Loucy (cell line): ENCODE measurements around the gene FGFR3.

Experiments used
- EZH2phosphoT487 ChIP-seq: fragments of 200-600 bp; IDR thresholded peaks from 2 replicates; pipeline ENCODE4 v1.6.1; 2018; ENCODE audit warnings: antibody characterized with exemption, mild to moderate bottlenecking, moderate library complexity, borderline replicate concordance
- TF ChIP-seq, protein P1 (sequence below): fragments of 200-600 bp; sonication (generic); conservative IDR thresholded peaks from 2 replicates; pipeline ENCODE4 v1.5.1; 2014; ENCODE audit warnings: mild to moderate bottlenecking, antibody characterized with exemption, low read length

DNA sequence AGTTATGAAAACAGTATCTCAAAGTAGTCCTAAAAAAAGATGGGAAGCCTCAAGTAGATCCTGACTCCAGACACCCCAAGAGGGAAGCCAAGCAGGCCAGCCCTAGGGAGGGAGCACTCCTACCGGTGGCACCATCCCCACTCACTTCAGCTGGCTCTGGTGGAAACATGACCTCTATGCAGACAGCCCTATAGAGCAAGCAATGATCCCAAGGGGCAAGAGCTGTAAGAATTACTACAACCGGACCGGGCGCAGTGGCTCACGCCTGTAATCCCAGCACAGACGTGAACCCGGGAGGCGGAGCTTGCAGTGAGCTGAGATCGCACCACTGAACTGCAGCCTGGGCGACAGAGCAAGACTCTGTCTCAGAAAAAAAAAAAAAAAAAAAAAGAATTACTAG lies 57.2 kb downstream of the FGFR3 start:
- TF ChIP-seq EZH2phosphoT487, result no peak
- TF ChIP-seq, protein P1, sequence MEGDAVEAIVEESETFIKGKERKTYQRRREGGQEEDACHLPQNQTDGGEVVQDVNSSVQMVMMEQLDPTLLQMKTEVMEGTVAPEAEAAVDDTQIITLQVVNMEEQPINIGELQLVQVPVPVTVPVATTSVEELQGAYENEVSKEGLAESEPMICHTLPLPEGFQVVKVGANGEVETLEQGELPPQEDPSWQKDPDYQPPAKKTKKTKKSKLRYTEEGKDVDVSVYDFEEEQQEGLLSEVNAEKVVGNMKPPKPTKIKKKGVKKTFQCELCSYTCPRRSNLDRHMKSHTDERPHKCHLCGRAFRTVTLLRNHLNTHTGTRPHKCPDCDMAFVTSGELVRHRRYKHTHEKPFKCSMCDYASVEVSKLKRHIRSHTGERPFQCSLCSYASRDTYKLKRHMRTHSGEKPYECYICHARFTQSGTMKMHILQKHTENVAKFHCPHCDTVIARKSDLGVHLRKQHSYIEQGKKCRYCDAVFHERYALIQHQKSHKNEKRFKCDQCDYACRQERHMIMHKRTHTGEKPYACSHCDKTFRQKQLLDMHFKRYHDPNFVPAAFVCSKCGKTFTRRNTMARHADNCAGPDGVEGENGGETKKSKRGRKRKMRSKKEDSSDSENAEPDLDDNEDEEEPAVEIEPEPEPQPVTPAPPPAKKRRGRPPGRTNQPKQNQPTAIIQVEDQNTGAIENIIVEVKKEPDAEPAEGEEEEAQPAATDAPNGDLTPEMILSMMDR, result no peak
